Measurements from ENCODE around the gene BICD2. TPM values are rescaled to one million over a fixed set of nuclear protein-coding genes. Genes with fewer than 3 reads are reported as not detected.

Gene BICD2
- total RNA-seq, 1 experiment from 2014 or later: 40.6 TPM

GRCh38 chr9:92752812-92753404 lies 11.7 kb downstream of the BICD2 start:
- H3K4me3 ChIP-seq: no peak overlapping the region
- no peak overlapping the region for H3K4me2 ChIP-seq
- peaks cover 26% of the 10 kb centered on the region for H4K20me1 ChIP-seq (ENCODE audit: insufficient read depth)
- intact Hi-C loops (cut with micrococcal nuclease; ENCODE audit: unreplicated experiment): no loop called here
- no peak overlapping the region for H3K27ac ChIP-seq
- no peak overlapping the region for H2AFZ ChIP-seq
- peaks cover 8% of the 10 kb centered on the region; the same call in 1 of the 2 replicates for H3F3A ChIP-seq (ENCODE audit: insufficient read depth, low read depth)
- H3K4me1 ChIP-seq (replicated peaks; ENCODE audit: insufficient read depth): peaks cover 10% of the 10 kb centered on the region
- ChIA-PET CTCF (no interaction called here), POLR2A (ENCODE audit: unreplicated experiment) (no interaction called here)
- H3K79me2 ChIP-seq (ENCODE audit: low read depth): peaks cover 88% of the 10 kb centered on the region
- H3K36me3 ChIP-seq (ENCODE audit: low read depth): no peaks in the 10 kb centered on the region; the same call in 1 of the 2 replicates
- H3K27me3 ChIP-seq (ENCODE audit: insufficient read depth, low read depth): no peaks in the 10 kb centered on the region
- no peaks in the 10 kb centered on the region for H3K9me2 ChIP-seq (ENCODE audit: insufficient read depth)
- DNase-seq: no peak
- no peak for TF ChIP-seq CTCF (conservative IDR thresholded peaks at IDR 0.05)
- TF ChIP-seq EZH2 (IDR thresholded peaks at IDR 0.05; ENCODE audit: low read depth): no peak
- H3K9me3 ChIP-seq (ENCODE audit: insufficient read depth, low read depth): no peaks in the 10 kb centered on the region
- no TSS peak for BruUV-seq (replicated peaks)

GRCh38 chr9:92749934-92750315 lies 14.7 kb downstream of the BICD2 start:
- H3K9me2 ChIP-seq (ENCODE audit: insufficient read depth): no peaks in the 10 kb centered on the region
- H3K4me2 ChIP-seq: no peak overlapping the region
- H3K9me3 ChIP-seq (ENCODE audit: insufficient read depth, low read depth): no peaks in the 10 kb centered on the region
- no peak overlapping the region for H3K27ac ChIP-seq
- H3K79me2 ChIP-seq (ENCODE audit: low read depth): peaks cover 95% of the 10 kb centered on the region
- peaks cover 37% of the 10 kb centered on the region for H4K20me1 ChIP-seq (ENCODE audit: insufficient read depth)
- H3K27me3 ChIP-seq (ENCODE audit: insufficient read depth, low read depth): no peaks in the 10 kb centered on the region
- DNase-seq: no peak
- BruUV-seq (replicated peaks): no TSS peak
- intact Hi-C loops (cut with micrococcal nuclease; ENCODE audit: unreplicated experiment): no loop called here
- peaks cover 8% of the 10 kb centered on the region; the same call in 1 of the 2 replicates for H3F3A ChIP-seq (ENCODE audit: insufficient read depth, low read depth)
- H2AFZ ChIP-seq: no peak overlapping the region
- ChIA-PET POLR2A (ENCODE audit: unreplicated experiment) (interaction anchor here (0.7 kb wide), 1 partner anchor 106 kb away, joined by 10 read pairs; no protein-coding TSS in a partner anchor), CTCF (no interaction called here)
- H3K36me3 ChIP-seq (ENCODE audit: low read depth): no peaks in the 10 kb centered on the region
- TF ChIP-seq EZH2 (IDR thresholded peaks at IDR 0.05; ENCODE audit: low read depth) (no peak), CTCF (conservative IDR thresholded peaks at IDR 0.05) (no peak)
- peaks cover 11% of the 10 kb centered on the region for H3K4me1 ChIP-seq (replicated peaks; ENCODE audit: insufficient read depth)
- H3K4me3 ChIP-seq: no peak overlapping the region

- Histone ChIP-seq H3K4me2 (no peak overlapping the region), H3F3A (ENCODE audit: insufficient read depth, low read depth) (peaks cover 8% of the 10 kb centered on the region; the same call in 1 of the 2 replicates), H4K20me1 (ENCODE audit: insufficient read depth) (peaks cover 38% of the 10 kb centered on the region), H3K27me3 (ENCODE audit: insufficient read depth, low read depth) (no peaks in the 10 kb centered on the region), H3K9me3 (ENCODE audit: insufficient read depth, low read depth) (no peaks in the 10 kb centered on the region), H2AFZ (no peak overlapping the region), H3K9me2 (ENCODE audit: insufficient read depth) (no peaks in the 10 kb centered on the region), H3K36me3 (ENCODE audit: low read depth) (no peaks in the 10 kb centered on the region), H3K79me2 (ENCODE audit: low read depth) (peaks cover 96% of the 10 kb centered on the region), H3K4me3 (no peak overlapping the region), H3K4me1 (replicated peaks; ENCODE audit: insufficient read depth) (peaks cover 11% of the 10 kb centered on the region), H3K27ac (no peak overlapping the region)
- no TSS peak for BruUV-seq (replicated peaks)
- intact Hi-C loops (cut with micrococcal nuclease; ENCODE audit: unreplicated experiment): no loop called here
- DNase-seq: no peak
- TF ChIP-seq CTCF (conservative IDR thresholded peaks at IDR 0.05) (no peak), EZH2 (IDR thresholded peaks at IDR 0.05; ENCODE audit: low read depth) (no peak)
- ChIA-PET POLR2A (ENCODE audit: unreplicated experiment) (interaction anchor here (0.7 kb wide), 1 partner anchor 105 kb away, joined by 10 read pairs; no protein-coding TSS in a partner anchor), CTCF (no interaction called here)
Measured at GRCh38 chr9:92749071-92749933, 15.3 kb downstream of the BICD2 start.

Measured in PC-9 (cell line).